GM23338 (cell line): ENCODE results near the gene LRRC58. TPM values are rescaled to one million over a fixed set of nuclear protein-coding genes. Genes with fewer than 3 reads are reported as not detected.

ENCODE experiments used
- ATAC-seq: fragments of 200-7000 bp; cut with Tn5 transposase; 3 replicates; pipeline ENCODE4 v1.9.1; 2020
- DNase-seq: peaks from one replicate; pipeline ENCODE4 v3.0.0-alpha.2; 2015; ENCODE audit warnings: low spot score
- H2AFZ ChIP-seq: fragments of 200-600 bp; sonication (generic); 2 replicates; pipeline ENCODE4 v1.8.0; 2016; ENCODE audit warnings: antibody characterized with exemption, mild to moderate bottlenecking, moderate library complexity
- H3F3A ChIP-seq: fragments of 200-600 bp; sonication (generic); replicated peaks from 2 replicates; pipeline ENCODE4 v1.8.0; 2017; ENCODE audit warnings: antibody characterized with exemption, mixed run types, low read depth
- H3K27ac ChIP-seq: fragments of 200-600 bp; sonication (generic); 2 replicates; pipeline ENCODE4 v1.6.1; 2016; ENCODE audit warnings: low read depth
- H3K27me3 ChIP-seq: fragments of 200-600 bp; sonication (generic); 2 replicates; pipeline ENCODE4 v1.8.0; 2016; ENCODE audit warnings: mild to moderate bottlenecking, mixed run types, moderate library complexity; ENCODE audit not compliant: insufficient read depth
- H3K36me3 ChIP-seq: fragments of 200-600 bp; sonication (generic); 2 replicates; pipeline ENCODE4 v1.8.0; 2016; ENCODE audit warnings: mild to moderate bottlenecking; ENCODE audit not compliant: insufficient read depth
- H3K4me1 ChIP-seq: fragments of 200-600 bp; sonication (generic); 2 replicates; pipeline ENCODE4 v1.8.0; 2016; ENCODE audit warnings: mild to moderate bottlenecking, moderate library complexity; ENCODE audit not compliant: insufficient read depth
- H3K4me2 ChIP-seq: fragments of 200-600 bp; sonication (generic); 2 replicates; pipeline ENCODE4 v1.7.1; 2017; ENCODE audit warnings: mixed run types
- H3K4me3 ChIP-seq: fragments of 200-600 bp; sonication (generic); 2 replicates; pipeline ENCODE4 v1.6.1; 2016; ENCODE audit warnings: mixed run types
- H3K79me2 ChIP-seq: fragments of 200-600 bp; sonication (generic); replicated peaks from 2 replicates; pipeline ENCODE4 v1.8.0; 2017; ENCODE audit warnings: mild to moderate bottlenecking; ENCODE audit not compliant: insufficient read depth
- H3K9me2 ChIP-seq: fragments of 200-600 bp; sonication (generic); 2 replicates; pipeline ENCODE4 v1.8.0; 2017; ENCODE audit not compliant: insufficient read depth
- H4K20me1 ChIP-seq: fragments of 200-600 bp; sonication (generic); replicated peaks from 2 replicates; pipeline ENCODE4 v1.8.0; 2017; ENCODE audit warnings: mild to moderate bottlenecking; ENCODE audit not compliant: insufficient read depth
- H3K27ac Mint-ChIP-seq: 2 replicates; pipeline ENCODE4 v1.8.0; 2020; ENCODE audit warnings: inconsistent platforms, mild to moderate bottlenecking, moderate library complexity, mixed read lengths
- H3K27me3 Mint-ChIP-seq: 3 replicates; pipeline ENCODE4 v1.8.0; 2022; ENCODE audit warnings: low read depth, mild to moderate bottlenecking, moderate library complexity, mixed read lengths, inconsistent platforms; ENCODE audit not compliant: insufficient read depth, poor library complexity
- H3K36me3 Mint-ChIP-seq: 3 replicates; pipeline ENCODE4 v1.8.0; 2021; ENCODE audit warnings: low read depth, mild to moderate bottlenecking, inconsistent platforms, moderate library complexity, mixed read lengths
- H3K4me1 Mint-ChIP-seq: 3 replicates; pipeline ENCODE4 v1.8.0; 2020; ENCODE audit warnings: mild to moderate bottlenecking, inconsistent platforms, mixed read lengths
- H3K4me3 Mint-ChIP-seq: 3 replicates; pipeline ENCODE4 v1.8.0; 2021; ENCODE audit warnings: moderate library complexity, mild to moderate bottlenecking, inconsistent platforms, mixed read lengths
- H3K9me3 Mint-ChIP-seq: 3 replicates; pipeline ENCODE4 v1.8.0; 2020; ENCODE audit warnings: moderate library complexity, mild to moderate bottlenecking, inconsistent platforms, mixed read lengths
- CREB1 ChIP-seq: fragments of 250-450 bp; sonication (Bioruptor Pico); IDR thresholded peaks from 2 replicates; pipeline ENCODE4 v1.5.0; 2020; ENCODE audit warnings: low read depth, mild to moderate bottlenecking, moderate library complexity
- ETS1 ChIP-seq: IDR thresholded peaks from 2 replicates; pipeline ENCODE4 v1.6.1; 2016; ENCODE audit warnings: antibody characterized with exemption
- EZH2 ChIP-seq: fragments of 200-600 bp; sonication (generic); IDR thresholded peaks from one replicate; pipeline ENCODE4 v1.8.0; 2017; ENCODE audit warnings: antibody characterized with exemption, mild to moderate bottlenecking, low read depth; ENCODE audit not compliant: unreplicated experiment
- EZH2phosphoT487 ChIP-seq: fragments of 200-600 bp; sonication (generic); IDR thresholded peaks from one replicate; pipeline ENCODE4 v1.8.1; 2018; ENCODE audit warnings: antibody characterized with exemption; ENCODE audit not compliant: unreplicated experiment
- JUNB ChIP-seq: IDR thresholded peaks from one replicate; pipeline ENCODE4 v1.6.1; 2016; ENCODE audit warnings: antibody characterized with exemption; ENCODE audit not compliant: unreplicated experiment
- NANOG ChIP-seq: IDR thresholded peaks from 2 replicates; pipeline ENCODE4 v1.6.1; 2016; ENCODE audit warnings: antibody characterized with exemption, borderline replicate concordance
- POLR2AphosphoS5 ChIP-seq: IDR thresholded peaks from 2 replicates; pipeline ENCODE4 v1.6.1; 2016; ENCODE audit warnings: antibody characterized with exemption, low read depth
- REST ChIP-seq: IDR thresholded peaks from one replicate; pipeline ENCODE4 v1.6.1; 2018; ENCODE audit warnings: antibody characterized with exemption; ENCODE audit not compliant: unreplicated experiment
- STAT1 ChIP-seq: IDR thresholded peaks from one replicate; pipeline ENCODE4 v1.6.1; 2016; ENCODE audit warnings: antibody characterized with exemption; ENCODE audit not compliant: unreplicated experiment
- ZNF114 ChIP-seq: fragments of 250-450 bp; sonication (Bioruptor Pico); IDR thresholded peaks from 2 replicates; pipeline ENCODE4 v1.5.0; 2020; ENCODE audit warnings: mild to moderate bottlenecking, moderate library complexity
- ZNF331 ChIP-seq: fragments of 250-450 bp; sonication (Bioruptor Pico); IDR thresholded peaks from 2 replicates; pipeline ENCODE4 v1.5.0; 2020; ENCODE audit warnings: low read depth, mild to moderate bottlenecking, moderate library complexity
- ZNF462 ChIP-seq: fragments of 250-450 bp; sonication (Bioruptor Pico); IDR thresholded peaks from 2 replicates; pipeline ENCODE4 v1.5.0; 2020; ENCODE audit warnings: mild to moderate bottlenecking, moderate library complexity
- polyA plus RNA-seq: library from polyadenylated mRNA; unstranded; fragments of >200 nt; fragmentation: Nextera tagmentation; extraction: Ambion mirVana; gene quantifications from 2 replicates; pipeline ENCODE4 v1.2.1, GENCODE V29; 2016
- total RNA-seq: library from RNA; depleted of rRNA; stranded (reverse); fragments of >200 nt; shearing (Covaris generic); gene quantifications from 2 replicates; pipeline ENCODE4 v1.2.3, GENCODE V29; 2014
- TF ChIP-seq, protein P1 (sequence below), 2 experiments: fragments of 200-600 bp in 1 of 2; sonication (generic) in 1 of 2; conservative IDR thresholded peaks; 2 replicates each; pipeline versions ENCODE4 v1.5.1 to v1.6.1; 2016 to 2017; ENCODE audit warnings: antibody characterized with exemption in 2 of 2, low read depth in 2 of 2, mild to moderate bottlenecking in 2 of 2, moderate library complexity in 1 of 2

Gene LRRC58
- total and polyA plus RNA-seq, 2 experiments from 2014 or later: 7.0 to 23.8 TPM

DNA sequence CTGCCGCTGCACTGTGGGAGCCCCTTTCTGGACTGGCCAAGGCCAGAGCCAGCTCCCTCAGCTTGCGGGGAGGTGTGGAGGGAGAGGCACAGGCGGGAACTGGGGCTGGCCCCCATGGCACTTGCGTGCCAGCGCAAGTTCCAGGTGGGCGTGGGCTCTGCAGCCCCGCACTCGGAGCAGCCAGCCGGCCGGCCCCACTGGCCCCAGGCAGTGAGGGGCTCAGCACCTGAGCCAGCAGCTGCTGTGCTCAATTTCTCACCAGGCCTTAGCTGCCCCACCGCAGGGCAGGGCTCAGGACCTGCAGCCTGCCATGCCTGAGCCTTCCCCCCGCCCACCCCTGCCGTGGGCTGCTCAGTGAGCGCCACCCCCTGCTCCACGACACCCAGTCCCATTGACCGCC lies 59.5 kb downstream of the LRRC58 start:
- Histone ChIP-seq H3K9me2 (0 out of 2 replicates have a peak, but pooled peaks cover 3% of the 10 kb centered on the region), H3K27me3 (peaks cover 23% of the 10 kb centered on the region), H3K27ac (no peak overlapping the region), H3K36me3 (no peaks in the 10 kb centered on the region), H3K4me1 (no peaks in the 10 kb centered on the region), H4K20me1 (no peaks in the 10 kb centered on the region), H3K4me3 (no peak overlapping the region), H3F3A (no peaks in the 10 kb centered on the region), H3K4me2 (no peak overlapping the region), H2AFZ (no peak overlapping the region), H3K79me2 (no peaks in the 10 kb centered on the region)
- TF ChIP-seq EZH2: no peak
- no peak for TF ChIP-seq JUNB
- TF ChIP-seq, protein P1, sequence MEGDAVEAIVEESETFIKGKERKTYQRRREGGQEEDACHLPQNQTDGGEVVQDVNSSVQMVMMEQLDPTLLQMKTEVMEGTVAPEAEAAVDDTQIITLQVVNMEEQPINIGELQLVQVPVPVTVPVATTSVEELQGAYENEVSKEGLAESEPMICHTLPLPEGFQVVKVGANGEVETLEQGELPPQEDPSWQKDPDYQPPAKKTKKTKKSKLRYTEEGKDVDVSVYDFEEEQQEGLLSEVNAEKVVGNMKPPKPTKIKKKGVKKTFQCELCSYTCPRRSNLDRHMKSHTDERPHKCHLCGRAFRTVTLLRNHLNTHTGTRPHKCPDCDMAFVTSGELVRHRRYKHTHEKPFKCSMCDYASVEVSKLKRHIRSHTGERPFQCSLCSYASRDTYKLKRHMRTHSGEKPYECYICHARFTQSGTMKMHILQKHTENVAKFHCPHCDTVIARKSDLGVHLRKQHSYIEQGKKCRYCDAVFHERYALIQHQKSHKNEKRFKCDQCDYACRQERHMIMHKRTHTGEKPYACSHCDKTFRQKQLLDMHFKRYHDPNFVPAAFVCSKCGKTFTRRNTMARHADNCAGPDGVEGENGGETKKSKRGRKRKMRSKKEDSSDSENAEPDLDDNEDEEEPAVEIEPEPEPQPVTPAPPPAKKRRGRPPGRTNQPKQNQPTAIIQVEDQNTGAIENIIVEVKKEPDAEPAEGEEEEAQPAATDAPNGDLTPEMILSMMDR (conservative IDR thresholded peaks at IDR 0.05; ENCODE audit: low read depth in 2 of 2): no peak
- TF ChIP-seq ZNF462 (CRISPR knock-in tag): no peak
- TF ChIP-seq ZNF331 (CRISPR knock-in tag): no peak
- no peak for TF ChIP-seq REST
- no peak for TF ChIP-seq CREB1 (CRISPR knock-in tag)
- no peak for TF ChIP-seq EZH2phosphoT487
- no peak for TF ChIP-seq POLR2AphosphoS5
- no peak for TF ChIP-seq NANOG
- TF ChIP-seq ETS1: no peak
- no peak for TF ChIP-seq STAT1
- TF ChIP-seq ZNF114 (CRISPR knock-in tag): no peak
- no peak for DNase-seq
- peaks cover 22% of the 10 kb centered on the region; the same call in 2 of the 3 replicates for H3K9me3 Mint-ChIP-seq
- peaks cover 7% of the 10 kb centered on the region; the same call in 2 of the 3 replicates for H3K36me3 Mint-ChIP-seq
- H3K27me3 Mint-ChIP-seq: peaks cover 23% of the 10 kb centered on the region
- H3K27ac Mint-ChIP-seq: no peak overlapping the region
- peaks cover 2% of the 10 kb centered on the region for H3K4me1 Mint-ChIP-seq
- no peak overlapping the region for H3K4me3 Mint-ChIP-seq
- no peak for ATAC-seq
